AG09319 (cell line): ENCODE results near the gene CTSW.

Experiments used
- DNase-seq: peaks from one replicate; pipeline ENCODE4 v3.0.0-alpha.2; 2010; ENCODE audit warnings: low read depth; ENCODE audit errors: extremely low read depth
- TF ChIP-seq, protein P1 (sequence below): IDR thresholded peaks from 2 replicates; pipeline ENCODE4 v1.5.1; 2011; ENCODE audit warnings: low read depth, mild to moderate bottlenecking, inconsistent platforms, low read length, moderate library complexity

The CTSW gene

DNA sequence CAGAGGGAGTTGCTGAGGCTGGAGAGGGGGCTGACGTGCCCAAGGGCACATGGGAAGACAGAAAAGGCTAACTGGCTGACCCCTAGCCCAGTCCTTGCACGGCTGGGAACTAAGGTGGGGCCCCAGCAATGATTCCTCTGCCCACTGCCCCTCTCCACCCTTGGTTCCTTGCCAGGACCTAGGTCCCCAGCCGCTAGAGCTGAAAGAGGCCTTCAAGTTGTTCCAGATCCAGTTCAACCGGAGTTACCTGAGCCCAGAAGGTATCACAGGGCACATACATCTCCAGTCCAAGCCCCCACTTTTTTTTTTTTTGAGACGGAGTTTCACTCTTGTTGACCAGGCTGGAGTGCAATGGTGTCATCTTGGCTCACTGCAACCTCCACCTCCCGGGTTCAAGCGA lies 390 bp downstream of the CTSW start:
- no peak for DNase-seq
- TF ChIP-seq, protein P1, sequence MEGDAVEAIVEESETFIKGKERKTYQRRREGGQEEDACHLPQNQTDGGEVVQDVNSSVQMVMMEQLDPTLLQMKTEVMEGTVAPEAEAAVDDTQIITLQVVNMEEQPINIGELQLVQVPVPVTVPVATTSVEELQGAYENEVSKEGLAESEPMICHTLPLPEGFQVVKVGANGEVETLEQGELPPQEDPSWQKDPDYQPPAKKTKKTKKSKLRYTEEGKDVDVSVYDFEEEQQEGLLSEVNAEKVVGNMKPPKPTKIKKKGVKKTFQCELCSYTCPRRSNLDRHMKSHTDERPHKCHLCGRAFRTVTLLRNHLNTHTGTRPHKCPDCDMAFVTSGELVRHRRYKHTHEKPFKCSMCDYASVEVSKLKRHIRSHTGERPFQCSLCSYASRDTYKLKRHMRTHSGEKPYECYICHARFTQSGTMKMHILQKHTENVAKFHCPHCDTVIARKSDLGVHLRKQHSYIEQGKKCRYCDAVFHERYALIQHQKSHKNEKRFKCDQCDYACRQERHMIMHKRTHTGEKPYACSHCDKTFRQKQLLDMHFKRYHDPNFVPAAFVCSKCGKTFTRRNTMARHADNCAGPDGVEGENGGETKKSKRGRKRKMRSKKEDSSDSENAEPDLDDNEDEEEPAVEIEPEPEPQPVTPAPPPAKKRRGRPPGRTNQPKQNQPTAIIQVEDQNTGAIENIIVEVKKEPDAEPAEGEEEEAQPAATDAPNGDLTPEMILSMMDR, result no peak

DNA sequence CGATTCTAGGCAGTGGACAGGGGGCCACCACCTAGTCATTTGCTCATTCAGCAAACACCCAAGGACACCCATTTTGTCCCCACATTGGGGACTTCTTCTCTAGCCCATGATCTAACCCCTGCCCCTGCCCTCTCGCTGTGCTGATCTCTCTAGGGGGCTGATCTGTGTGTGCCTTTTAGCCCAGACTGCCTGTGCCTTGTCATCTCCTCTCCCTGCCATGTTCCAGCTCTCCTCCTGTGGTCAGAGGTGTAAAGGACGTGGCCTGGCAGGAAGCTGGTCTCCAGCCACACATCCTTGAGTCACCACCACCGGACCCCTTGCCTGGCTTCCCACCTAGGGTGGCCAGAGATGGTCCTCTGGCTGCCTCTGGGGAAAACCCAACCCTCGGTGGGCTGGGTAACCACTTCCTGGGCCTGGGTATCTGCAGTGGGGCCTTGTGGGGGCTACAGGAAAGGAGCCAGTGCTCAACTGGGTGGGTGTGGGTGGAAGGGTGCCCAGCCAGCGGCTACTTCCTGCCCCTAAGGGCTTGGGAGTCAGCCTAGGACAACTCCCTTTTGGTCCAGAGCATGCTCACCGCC lies 1.3 kb downstream of the CTSW start:
- TF ChIP-seq, protein P1, result no peak
- no peak for DNase-seq

DNA sequence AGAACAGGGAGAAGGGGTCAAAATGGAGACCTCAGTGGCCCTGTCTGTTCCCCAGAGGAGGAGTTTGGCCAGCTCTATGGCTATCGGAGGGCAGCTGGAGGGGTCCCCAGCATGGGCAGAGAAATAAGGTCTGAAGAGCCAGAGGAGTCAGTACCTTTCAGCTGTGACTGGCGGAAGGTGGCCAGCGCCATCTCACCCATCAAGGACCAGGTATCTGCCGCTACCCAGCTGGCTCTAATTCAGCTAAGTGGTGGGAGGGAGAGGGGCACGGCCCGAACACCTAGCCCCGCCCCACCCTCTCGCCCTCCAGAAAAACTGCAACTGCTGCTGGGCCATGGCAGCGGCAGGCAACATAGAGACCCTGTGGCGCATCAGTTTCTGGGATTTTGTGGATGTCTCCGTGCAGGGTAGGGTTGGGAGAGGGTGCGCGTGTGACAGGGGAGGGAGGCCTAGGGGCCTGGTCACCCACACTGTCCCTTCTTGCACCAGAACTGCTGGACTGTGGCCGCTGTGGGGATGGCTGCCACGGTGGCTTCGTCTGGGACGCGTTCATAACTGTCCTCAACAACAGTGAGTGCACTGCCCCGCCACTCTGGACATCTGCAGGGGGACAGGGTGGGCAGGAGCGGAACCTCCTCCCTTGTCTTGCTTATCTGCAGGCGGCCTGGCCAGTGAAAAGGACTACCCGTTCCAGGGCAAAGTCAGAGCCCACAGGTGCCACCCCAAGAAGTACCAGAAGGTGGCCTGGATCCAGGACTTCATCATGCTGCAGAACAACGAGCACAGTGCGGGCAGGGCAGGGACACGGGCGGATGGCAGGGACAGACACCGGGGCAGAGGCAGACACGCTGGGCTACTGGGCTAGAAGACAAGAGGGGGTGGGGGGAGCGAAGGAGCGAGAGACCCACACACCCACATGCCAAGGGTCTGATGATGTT lies 2.8 kb downstream of the CTSW start:
- no peak for DNase-seq
- TF ChIP-seq, protein P1, result no peak

DNA sequence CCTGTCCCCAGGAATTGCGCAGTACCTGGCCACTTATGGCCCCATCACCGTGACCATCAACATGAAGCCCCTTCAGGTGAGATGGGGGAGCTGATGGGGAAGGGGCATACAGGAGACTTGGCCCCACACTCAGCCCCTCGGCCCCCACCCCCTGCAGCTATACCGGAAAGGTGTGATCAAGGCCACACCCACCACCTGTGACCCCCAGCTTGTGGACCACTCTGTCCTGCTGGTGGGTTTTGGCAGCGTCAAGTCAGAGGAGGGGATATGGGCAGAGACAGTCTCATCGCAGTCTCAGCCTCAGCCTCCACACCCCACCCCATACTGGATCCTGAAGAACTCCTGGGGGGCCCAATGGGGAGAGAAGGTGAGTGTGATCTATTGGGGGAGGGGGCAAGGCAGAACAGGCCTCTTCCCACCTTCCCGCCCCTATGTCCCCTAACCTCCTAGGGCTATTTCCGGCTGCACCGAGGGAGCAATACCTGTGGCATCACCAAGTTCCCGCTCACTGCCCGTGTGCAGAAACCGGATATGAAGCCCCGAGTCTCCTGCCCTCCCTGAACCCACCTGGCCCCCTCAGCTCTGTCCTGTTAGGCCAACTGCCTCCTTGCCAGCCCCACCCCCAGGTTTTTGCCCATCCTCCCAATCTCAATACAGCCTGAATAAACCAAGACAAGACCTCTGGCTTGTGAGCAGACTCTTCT lies 3.6 kb downstream of the CTSW start:
- no peak for DNase-seq

DNA sequence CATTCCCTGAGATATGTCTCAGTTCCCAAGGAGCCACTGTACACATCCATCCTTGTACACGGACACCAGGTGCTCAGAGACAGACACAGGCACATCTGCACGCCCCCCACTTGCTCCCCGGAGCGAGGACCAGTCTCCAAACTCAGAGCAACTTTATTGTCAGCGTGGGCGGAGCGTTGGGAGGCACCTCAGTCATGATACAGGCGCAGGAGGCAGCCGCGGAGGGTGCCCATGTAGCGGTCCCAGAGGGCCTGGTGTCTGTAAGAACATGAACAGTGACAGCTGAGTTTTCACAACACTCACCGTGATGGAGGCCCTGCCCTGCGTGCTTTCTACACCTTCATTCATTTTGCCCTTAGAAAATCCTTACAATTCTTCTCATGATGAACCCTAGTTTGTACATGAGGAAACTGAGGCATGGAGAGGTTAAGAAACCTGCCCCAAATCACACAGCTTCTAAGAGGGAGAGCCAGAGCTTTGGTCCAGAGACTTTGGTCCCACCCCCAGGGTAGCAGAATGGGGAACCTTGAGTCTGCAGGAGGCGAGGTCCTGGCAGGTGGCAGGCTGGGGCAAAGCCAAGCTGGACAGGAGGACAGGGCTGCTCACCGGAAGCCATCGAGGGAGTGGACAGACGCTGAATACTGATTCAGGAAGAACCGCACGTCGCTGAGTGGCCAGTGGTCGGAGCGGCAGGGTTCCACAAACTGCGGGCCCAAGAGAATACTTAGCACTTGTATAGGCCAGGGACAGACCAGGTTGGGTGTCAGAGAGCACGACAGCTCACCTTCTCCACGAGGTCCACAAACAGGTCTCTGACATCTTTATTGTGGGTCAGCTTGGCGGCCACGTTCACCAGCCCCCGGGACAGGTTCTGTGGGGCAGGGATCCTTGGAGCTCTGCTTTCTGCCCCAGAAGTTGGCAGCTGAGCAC lies 4.4 kb downstream of the CTSW start:
- no peak for DNase-seq
- TF ChIP-seq, protein P1, result no peak

More for the DNA sequence above, 3.6 kb downstream of the CTSW start:
- TF ChIP-seq, protein P1, result no peak

DNA sequence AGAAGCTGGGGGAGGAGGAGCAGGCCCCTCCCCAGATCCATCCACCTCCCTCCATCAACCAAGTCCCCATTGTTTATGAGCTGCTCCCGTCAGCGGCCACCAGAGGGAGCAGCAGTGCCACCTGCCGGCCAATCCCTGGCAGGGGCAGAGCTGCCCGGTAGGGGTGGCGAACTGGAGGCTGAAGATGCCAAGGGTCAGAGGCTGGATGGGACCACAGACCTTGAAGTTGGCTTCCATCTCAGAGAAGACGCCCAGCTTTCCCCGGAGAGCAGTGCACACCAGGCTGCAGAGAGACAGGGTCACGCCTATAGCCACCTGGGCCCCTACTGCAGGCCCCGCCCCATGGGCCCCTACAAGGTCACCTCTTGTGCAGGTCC lies 5.1 kb downstream of the CTSW start:
- no peak for DNase-seq
- TF ChIP-seq, protein P1, result peak; percentile 100
